ENCODE data around the gene GOT1.

GOT1 gene

GRCh38 chr10:99430451-99431189 is at the start of gene GOT1:
Gene GOT1, minus strand, starts transcription at chr10:99430624. Its CDS starts 59 bp downstream, at chr10:99430565.
- peak; percentile 98 for DNase-seq

GRCh38 chr10:99470327-99470726 is 39.9 kb upstream of the GOT1 start:
- no peak for DNase-seq

GRCh38 chr10:99467236-99467999 is 37.0 kb upstream of the GOT1 start:
- no peak for DNase-seq

- DNase-seq, result no peak
These were observed 36.3 kb upstream of the GOT1 start for GRCh38 chr10:99466632-99467223.

GRCh38 chr10:99461230-99461629 is 30.8 kb upstream of the GOT1 start:
- no peak for DNase-seq

- DNase-seq, result no peak
These were observed 29.6 kb upstream of the GOT1 start for GRCh38 chr10:99460070-99460469.

GRCh38 chr10:99459217-99459616 is 28.8 kb upstream of the GOT1 start:
- DNase-seq, result no peak

GRCh38 chr10:99457813-99458212 is 27.4 kb upstream of the GOT1 start:
- no peak for DNase-seq

GRCh38 chr10:99456931-99457288 is 26.5 kb upstream of the GOT1 start:
- DNase-seq, result no peak

- DNase-seq, result no peak
These were observed 25.9 kb upstream of the GOT1 start for GRCh38 chr10:99456207-99456930.

GRCh38 chr10:99451981-99452380 is 21.6 kb upstream of the GOT1 start:
- no peak for DNase-seq

- DNase-seq, result no peak
These were observed 21.0 kb upstream of the GOT1 start for GRCh38 chr10:99451499-99451788.

- no peak for DNase-seq
These were observed 20.4 kb upstream of the GOT1 start for GRCh38 chr10:99450624-99451498.

GRCh38 chr10:99450156-99450555 is 19.7 kb upstream of the GOT1 start:
- no peak for DNase-seq

GRCh38 chr10:99449023-99449422 is 18.6 kb upstream of the GOT1 start:
- DNase-seq, result no peak

GRCh38 chr10:99444383-99445045 is 14.1 kb upstream of the GOT1 start:
- DNase-seq, result no peak

GRCh38 chr10:99443500-99443899 is 13.1 kb upstream of the GOT1 start:
- no peak for DNase-seq

GRCh38 chr10:99442394-99442793 is 12.0 kb upstream of the GOT1 start:
- DNase-seq, result no peak

- DNase-seq, result no peak
These were observed 8.5 kb upstream of the GOT1 start for GRCh38 chr10:99438890-99439289.

GRCh38 chr10:99435986-99436638 is 5.7 kb upstream of the GOT1 start:
- no peak for DNase-seq

GRCh38 chr10:99433378-99434020 is 3.1 kb upstream of the GOT1 start:
- no peak for DNase-seq
